CD4-positive, alpha-beta T cell (primary cell): Measurements from ENCODE around the gene LRIG3. TPM values are rescaled to one million over a fixed set of nuclear protein-coding genes. Genes with fewer than 3 reads are reported as not detected.

ENCODE experiments used
- ATAC-seq: fragments of 200-7000 bp; cut with Tn5 transposase; one replicate; pipeline ENCODE4 v1.10.0; 2022; ENCODE audit warnings: mild to moderate bottlenecking; ENCODE audit not compliant: poor library complexity
- CTCF ChIA-PET: fragments of 350-600 bp; sonication (Branson Sonifier 250); formaldehyde crosslinking; loops from one replicate; lab custom pipeline; 2021; ENCODE audit warnings: antibody characterized with exemption, inconsistent platforms; lab: Charles Lee
- POLR2A ChIA-PET: fragments of 350-600 bp; sonication (Branson Sonifier 250); formaldehyde crosslinking; loops from one replicate; lab custom pipeline; 2021; ENCODE audit warnings: antibody characterized with exemption, inconsistent platforms; lab: Charles Lee
- DNase-seq, 14 experiments: peaks; one replicate each; pipeline ENCODE4 v3.0.0-alpha.2; 2013 to 2020; ENCODE audit warnings: mixed read lengths in 2 of 14
- H3K27ac ChIP-seq, 2 donors: one replicate each; pipeline versions ENCODE4 v1.5.1 to v1.7.0; 2013; ENCODE audit warnings: low read length in 2 of 2, low read depth in 1 of 2, mild to moderate bottlenecking in 1 of 2
- H3K27me3 ChIP-seq, 2 experiments: 1 replicate in 1 of 2; 2 replicates in 1 of 2; pipeline versions ENCODE4 v1.6.1 to v1.7.0; 2013; ENCODE audit warnings: low read length in 2 of 2, control low read depth in 1 of 2, mild to moderate bottlenecking in 1 of 2, moderate library complexity in 1 of 2; ENCODE audit not compliant: insufficient read depth in 2 of 2, control insufficient read depth in 1 of 2
- H3K36me3 ChIP-seq: one replicate; pipeline ENCODE4 v1.6.1; 2013; ENCODE audit warnings: low read length, control low read depth; ENCODE audit not compliant: insufficient read depth
- H3K4me1 ChIP-seq: one replicate; pipeline ENCODE4 v1.6.1; 2013; ENCODE audit warnings: low read length, control low read depth; ENCODE audit not compliant: insufficient read depth
- H3K4me3 ChIP-seq: one replicate; pipeline ENCODE4 v1.5.1; 2013; ENCODE audit warnings: mild to moderate bottlenecking, low read length, moderate library complexity
- H3K9me3 ChIP-seq, 2 experiments: 1 replicate in 1 of 2; 2 replicates in 1 of 2; pipeline versions ENCODE4 v1.6.1 to v1.7.0; 2013; ENCODE audit warnings: low read length in 2 of 2, mild to moderate bottlenecking in 2 of 2, control low read depth in 1 of 2, moderate library complexity in 1 of 2; ENCODE audit not compliant: control insufficient read depth in 1 of 2, insufficient read depth in 1 of 2
- H3K27ac Mint-ChIP-seq: one replicate; pipeline ENCODE4 v1.8.0; 2020; ENCODE audit warnings: mixed read lengths
- H3K27me3 Mint-ChIP-seq: one replicate; pipeline ENCODE4 v1.8.0; 2021; ENCODE audit warnings: mixed read lengths
- H3K36me3 Mint-ChIP-seq: one replicate; pipeline ENCODE4 v1.8.0; 2021; ENCODE audit warnings: low read depth, mixed read lengths
- H3K4me1 Mint-ChIP-seq: one replicate; pipeline ENCODE4 v1.8.0; 2021; ENCODE audit warnings: low read depth, mixed read lengths
- H3K4me3 Mint-ChIP-seq: one replicate; pipeline ENCODE4 v1.8.0; 2020; ENCODE audit warnings: mild to moderate bottlenecking, mixed read lengths
- H3K9me3 Mint-ChIP-seq: one replicate; pipeline ENCODE4 v1.8.0; 2020; ENCODE audit warnings: mixed read lengths
- intact Hi-C, 2 experiments: fragments of 100-400 bp; cut with DNase I in 1 of 2; cut with micrococcal nuclease in 1 of 2; formaldehyde crosslinking; loops; one replicate each; pipeline versions ENCODE4 v1.15.1 to v1.9.0; 2023 to 2025; cut with DNase I, micrococcal nuclease
- total RNA-seq, 174 experiments: library from RNA in 2 of 174; stranded (reverse) in 2 of 174; gene quantifications; one replicate each; pipeline ENCODE4 v1.2.3 and lab custom pipeline; 2021 to 2026
- TF ChIP-seq, protein P1 (sequence below): fragments of 200-600 bp; IDR thresholded peaks from one replicate; pipeline ENCODE4 v1.8.0; 2022; ENCODE audit warnings: antibody characterized with exemption, mild to moderate bottlenecking

The LRIG3 gene
- total RNA-seq, 2 experiments from 2014 or later, result not detected

GRCh38 chr12:58961906-58962305 lies 41.6 kb upstream of the LRIG3 start:
- Mint-ChIP-seq H3K9me3 (peaks cover 3% of the 10 kb centered on the region), H3K4me3 (no peak overlapping the region), H3K27me3 (no peaks in the 10 kb centered on the region), H3K36me3 (no peaks in the 10 kb centered on the region), H3K4me1 (no peaks in the 10 kb centered on the region), H3K27ac (no peak overlapping the region)
- no peak for DNase-seq
- ATAC-seq, result no peak
- CTCF ChIA-PET, result no interaction called here
- Histone ChIP-seq H3K9me3 (no peaks in the 10 kb centered on the region), H3K27ac (no peak overlapping the region), H3K4me1 (no peaks in the 10 kb centered on the region), H3K4me3 (no peak overlapping the region), H3K36me3 (no peaks in the 10 kb centered on the region), H3K27me3 (no peaks in the 10 kb centered on the region)
- intact Hi-C loops, result no loop called here
- POLR2A ChIA-PET, result no interaction called here
- TF ChIP-seq, protein P1, sequence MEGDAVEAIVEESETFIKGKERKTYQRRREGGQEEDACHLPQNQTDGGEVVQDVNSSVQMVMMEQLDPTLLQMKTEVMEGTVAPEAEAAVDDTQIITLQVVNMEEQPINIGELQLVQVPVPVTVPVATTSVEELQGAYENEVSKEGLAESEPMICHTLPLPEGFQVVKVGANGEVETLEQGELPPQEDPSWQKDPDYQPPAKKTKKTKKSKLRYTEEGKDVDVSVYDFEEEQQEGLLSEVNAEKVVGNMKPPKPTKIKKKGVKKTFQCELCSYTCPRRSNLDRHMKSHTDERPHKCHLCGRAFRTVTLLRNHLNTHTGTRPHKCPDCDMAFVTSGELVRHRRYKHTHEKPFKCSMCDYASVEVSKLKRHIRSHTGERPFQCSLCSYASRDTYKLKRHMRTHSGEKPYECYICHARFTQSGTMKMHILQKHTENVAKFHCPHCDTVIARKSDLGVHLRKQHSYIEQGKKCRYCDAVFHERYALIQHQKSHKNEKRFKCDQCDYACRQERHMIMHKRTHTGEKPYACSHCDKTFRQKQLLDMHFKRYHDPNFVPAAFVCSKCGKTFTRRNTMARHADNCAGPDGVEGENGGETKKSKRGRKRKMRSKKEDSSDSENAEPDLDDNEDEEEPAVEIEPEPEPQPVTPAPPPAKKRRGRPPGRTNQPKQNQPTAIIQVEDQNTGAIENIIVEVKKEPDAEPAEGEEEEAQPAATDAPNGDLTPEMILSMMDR, result no peak

DNA sequence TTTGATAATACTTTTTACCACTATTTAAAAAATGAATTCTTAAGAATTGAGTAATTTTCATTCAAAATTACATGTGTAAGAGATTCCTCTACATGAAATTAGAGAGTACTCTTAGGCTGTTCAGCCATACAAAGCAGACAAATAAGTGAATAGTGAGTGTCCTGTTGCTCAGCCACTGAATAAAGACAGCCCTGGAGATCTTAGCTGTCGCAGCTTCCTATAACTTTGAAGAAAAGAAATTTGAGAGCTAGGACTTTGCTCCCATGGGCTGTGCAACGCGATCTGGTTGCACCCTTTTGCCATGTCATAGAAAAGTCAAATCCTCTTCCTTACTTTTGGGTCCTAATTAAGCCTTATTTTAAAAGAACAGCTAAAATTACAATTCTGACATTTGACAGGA lies 40.9 kb upstream of the LRIG3 start:
- no peak overlapping the region for H3K27ac Mint-ChIP-seq
- H3K36me3 Mint-ChIP-seq, result no peaks in the 10 kb centered on the region

GRCh38 chr12:58959639-58960300 lies 39.5 kb upstream of the LRIG3 start:
- no peak overlapping the region for H3K4me3 ChIP-seq
- H3K9me3 ChIP-seq, result no peaks in the 10 kb centered on the region
- Mint-ChIP-seq H3K27me3 (no peaks in the 10 kb centered on the region), H3K36me3 (no peaks in the 10 kb centered on the region), H3K9me3 (peaks cover 3% of the 10 kb centered on the region), H3K4me1 (no peaks in the 10 kb centered on the region), H3K27ac (no peak overlapping the region), H3K4me3 (no peak overlapping the region)
- H3K4me1 ChIP-seq, result no peaks in the 10 kb centered on the region
- CTCF ChIA-PET, result no interaction called here
- DNase-seq, result no peak
- no peaks in the 10 kb centered on the region for H3K27me3 ChIP-seq
- intact Hi-C loops, result no loop called here
- no peak for ATAC-seq
- TF ChIP-seq, protein P1, result no peak
- H3K27ac ChIP-seq, result no peak overlapping the region
- no peaks in the 10 kb centered on the region for H3K36me3 ChIP-seq
- POLR2A ChIA-PET, result no interaction called here

More for the DNA sequence above, 40.9 kb upstream of the LRIG3 start:
- Histone ChIP-seq H3K4me3 (no peak overlapping the region), H3K27ac (no peak overlapping the region), H3K27me3 (no peaks in the 10 kb centered on the region), H3K36me3 (no peaks in the 10 kb centered on the region), H3K4me1 (no peaks in the 10 kb centered on the region), H3K9me3 (no peaks in the 10 kb centered on the region)
- POLR2A ChIA-PET, result no interaction called here
- Mint-ChIP-seq H3K9me3 (peaks cover 3% of the 10 kb centered on the region), H3K4me1 (no peaks in the 10 kb centered on the region), H3K4me3 (no peak overlapping the region), H3K27me3 (no peaks in the 10 kb centered on the region)
- TF ChIP-seq, protein P1, result no peak
- ATAC-seq, result no peak
- CTCF ChIA-PET, result no interaction called here
- no peak for DNase-seq
- intact Hi-C loops, result no loop called here
